Lower lobe of right lung (tissue), 2 donors: ENCODE results near the gene FAM131C. TPM values are rescaled to one million over a fixed set of nuclear protein-coding genes. Genes with fewer than 3 reads are reported as not detected.

Experiments
- ATAC-seq, 2 donors: fragments of 200-7000 bp; cut with Tn5 transposase; one replicate each; pipeline ENCODE4 v1.9.1; 2020 to 2022; ENCODE audit warnings: mild to moderate bottlenecking in 2 of 2, moderate library complexity in 2 of 2
- DNase-seq: peaks from one replicate; pipeline ENCODE4 v3.0.0-alpha.2; 2020
- H3K27ac ChIP-seq: fragments of 200-600 bp; one replicate; pipeline ENCODE4 v1.8.0; 2022
- H3K27me3 ChIP-seq: fragments of 200-600 bp; one replicate; pipeline ENCODE4 v1.8.0; 2022; ENCODE audit warnings: low read depth
- H3K36me3 ChIP-seq: fragments of 200-600 bp; one replicate; pipeline ENCODE4 v1.8.0; 2022; ENCODE audit warnings: mild to moderate bottlenecking
- H3K4me1 ChIP-seq: fragments of 200-600 bp; one replicate; pipeline ENCODE4 v1.8.0; 2022
- H3K4me3 ChIP-seq: fragments of 200-600 bp; one replicate; pipeline ENCODE4 v1.8.0; 2022; ENCODE audit warnings: mild to moderate bottlenecking
- H3K9me3 ChIP-seq: fragments of 200-600 bp; one replicate; pipeline ENCODE4 v1.8.0; 2022
- CTCF ChIP-seq: fragments of 200-600 bp; IDR thresholded peaks from one replicate; pipeline ENCODE4 v1.8.0; 2022; ENCODE audit warnings: antibody characterized with exemption, mild to moderate bottlenecking
- intact Hi-C: fragments of 100-400 bp; cut with DNase I; formaldehyde crosslinking; loops from one replicate; pipeline ENCODE4 v1.11.0; 2022
- long read RNA-seq: library from polyadenylated mRNA; unstranded; transcript quantifications from one replicate; pipeline ENCODE4 v2.0.0, GENCODE V29; 2021
- total RNA-seq: library from RNA; stranded (reverse); fragmentation: NEBNext Ultra II Directional; extraction: Animal tissue kit (Norgen Biotek cat#: 25700); gene quantifications from one replicate; pipeline ENCODE4 v1.2.1, GENCODE V29; 2021
- donor health status: DM: no; HTN: yes; CAD: no; lungs with severe emphysema.

The FAM131C gene
- total RNA-seq, result not detected
- long read RNA-seq, result 0 reads

GRCh38 chr1:16073490-16074119, at the start of gene FAM131C:
Gene FAM131C (minus strand): TSS chr1:16073651. CDS start chr1:16073442, 209 bp downstream.
- Histone ChIP-seq H3K27me3 (peaks cover 18% of the 10 kb centered on the region), H3K27ac (no peak within 1 kb of the TSS), H3K4me3 (peak within 1 kb of the TSS; percentile 35), H3K36me3 (no peaks in the 10 kb centered on the region), H3K4me1 (peaks cover 11% of the 10 kb centered on the region), H3K9me3 (no peaks in the 10 kb centered on the region)
- intact Hi-C loops, result no loop called here
- ATAC-seq (peak; percentile 63 to 73), DNase-seq (no peak)
- TF ChIP-seq CTCF, result peak; percentile 30

- Histone ChIP-seq H3K4me3 (no peak overlapping the region), H3K9me3 (no peaks in the 10 kb centered on the region), H3K27me3 (no peaks in the 10 kb centered on the region), H3K27ac (no peak overlapping the region), H3K4me1 (peaks cover 34% of the 10 kb centered on the region), H3K36me3 (peaks cover 31% of the 10 kb centered on the region)
- peak; percentile 76 to 83 for ATAC-seq
- intact Hi-C loops, result no loop called here
- no peak for TF ChIP-seq CTCF
- DNase-seq, result peak; percentile 88
Measured at GRCh38 chr1:16122916-16123315, 49.5 kb upstream of the FAM131C start.

- H3K9me3 ChIP-seq, result no peaks in the 10 kb centered on the region
- DNase-seq (peak; percentile 45), ATAC-seq (peak; percentile 6 to 13)
- peaks cover 34% of the 10 kb centered on the region for H3K4me1 ChIP-seq
- H3K36me3 ChIP-seq, result peaks cover 26% of the 10 kb centered on the region
- intact Hi-C loops, result no loop called here
- H3K27ac ChIP-seq, result no peak overlapping the region
- no peak overlapping the region for H3K4me3 ChIP-seq
- TF ChIP-seq CTCF, result no peak
- no peaks in the 10 kb centered on the region for H3K27me3 ChIP-seq
Measured at GRCh38 chr1:16122350-16122881, 49.0 kb upstream of the FAM131C start.

- Histone ChIP-seq H3K27ac (no peak overlapping the region), H3K9me3 (no peaks in the 10 kb centered on the region), H3K4me3 (no peak overlapping the region), H3K36me3 (peaks cover 12% of the 10 kb centered on the region), H3K4me1 (peaks cover 34% of the 10 kb centered on the region), H3K27me3 (no peaks in the 10 kb centered on the region)
- intact Hi-C loops, result no loop called here
- DNase-seq (no peak), ATAC-seq (peak; percentile 66 to 82)
- no peak for TF ChIP-seq CTCF
Measured at GRCh38 chr1:16120940-16121410, 47.5 kb upstream of the FAM131C start.

GRCh38 chr1:16120407-16120806, 47.0 kb upstream of the FAM131C start:
- intact Hi-C loops, result no loop called here
- no peak for TF ChIP-seq CTCF
- Histone ChIP-seq H3K36me3 (peaks cover 8% of the 10 kb centered on the region), H3K4me1 (peaks cover 34% of the 10 kb centered on the region), H3K27ac (no peak overlapping the region), H3K9me3 (no peaks in the 10 kb centered on the region), H3K27me3 (no peaks in the 10 kb centered on the region), H3K4me3 (no peak overlapping the region)
- no peak for DNase-seq
- ATAC-seq, result peak; percentile 2 to 4
